B cell (primary cell): ENCODE results near the gene CD180.

Experiments used
- CTCF ChIP-seq: fragments of 200-600 bp; IDR thresholded peaks from one replicate; pipeline ENCODE4 v1.8.0; 2022; ENCODE audit warnings: antibody characterized with exemption, mild to moderate bottlenecking
- EZH2 ChIP-seq: IDR thresholded peaks from 2 replicates; pipeline ENCODE4 v1.6.1; 2012; ENCODE audit warnings: borderline replicate concordance, low read depth, mild to moderate bottlenecking, moderate library complexity, low read length; ENCODE audit not compliant: insufficient read depth, poor library complexity, severe bottlenecking

GRCh38 chr5:67193439-67193807 lies 3.2 kb downstream of the CD180 start:
- TF ChIP-seq CTCF (no peak), EZH2 (no peak)
